AG04449 (cell line): ENCODE measurements around the gene GLDC.
"Not testable (repeated sequence)": the region's sequence is repeated elsewhere in the genome, so short reads cannot be mapped to it uniquely, and the experiment has no call there.

Experiments used
- CTCF ChIA-PET: fragments of 350-600 bp; formaldehyde crosslinking; extraction: SDS; loops from one replicate; lab custom pipeline; 2021; ENCODE audit warnings: antibody characterized with exemption; lab: Yijun Ruan, JAX
- POLR2A ChIA-PET: fragments of 400-600, 350-600 bp; formaldehyde crosslinking; extraction: SDS; loops from one replicate; lab custom pipeline; 2020; ENCODE audit warnings: antibody characterized with exemption, inconsistent platforms; lab: Yijun Ruan, JAX
- DNase-seq: peaks from one replicate; pipeline ENCODE4 v3.0.0-alpha.2; 2010; ENCODE audit warnings: low read depth, low spot score
- H3K4me3 ChIP-seq: 2 replicates; pipeline ENCODE4 v1.5.1; 2011; ENCODE audit warnings: low read depth, mild to moderate bottlenecking, control low read depth, low read length
- TF ChIP-seq, protein P1 (sequence below): IDR thresholded peaks from one replicate; pipeline ENCODE4 v1.5.1; 2011; ENCODE audit warnings: mild to moderate bottlenecking, moderate library complexity, low read length, control low read depth, inconsistent platforms; ENCODE audit not compliant: insufficient read depth; ENCODE audit errors: missing control alignments

GLDC gene

DNA sequence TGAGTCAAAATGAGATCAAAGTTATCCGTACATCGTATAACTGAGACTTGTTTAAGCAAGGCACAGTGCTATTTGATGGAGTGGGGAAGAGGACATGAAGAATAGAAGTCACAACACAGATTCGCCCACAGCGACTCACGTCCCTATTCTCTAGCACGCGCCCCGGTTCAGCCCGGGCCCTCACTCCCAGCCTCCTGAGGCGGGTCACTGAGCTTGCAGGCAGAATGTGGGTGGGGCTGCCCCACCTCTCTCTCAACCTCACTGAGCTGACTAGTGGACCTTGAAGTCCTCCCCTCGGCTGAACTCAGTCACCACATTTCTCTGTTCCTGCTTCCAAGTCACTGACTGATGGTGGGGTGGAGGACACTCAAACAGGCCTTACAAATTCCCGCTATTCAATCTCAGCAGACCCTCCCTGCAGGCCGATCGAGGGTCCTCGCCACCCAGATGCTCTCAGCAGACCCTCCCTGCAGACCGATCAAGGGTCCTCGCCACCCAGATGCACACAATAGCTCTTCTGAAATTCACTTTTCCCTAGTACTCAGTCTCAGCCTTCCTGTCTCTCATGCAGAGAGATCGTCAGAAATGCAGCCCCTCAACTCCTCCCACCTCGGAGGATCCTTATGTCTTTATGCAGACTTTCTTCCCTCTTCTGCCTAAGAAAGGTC is 12.9 kb downstream of the GLDC start:
- ChIA-PET POLR2A (no interaction called here), CTCF (no interaction called here)
- no peak for DNase-seq
- TF ChIP-seq, protein P1, sequence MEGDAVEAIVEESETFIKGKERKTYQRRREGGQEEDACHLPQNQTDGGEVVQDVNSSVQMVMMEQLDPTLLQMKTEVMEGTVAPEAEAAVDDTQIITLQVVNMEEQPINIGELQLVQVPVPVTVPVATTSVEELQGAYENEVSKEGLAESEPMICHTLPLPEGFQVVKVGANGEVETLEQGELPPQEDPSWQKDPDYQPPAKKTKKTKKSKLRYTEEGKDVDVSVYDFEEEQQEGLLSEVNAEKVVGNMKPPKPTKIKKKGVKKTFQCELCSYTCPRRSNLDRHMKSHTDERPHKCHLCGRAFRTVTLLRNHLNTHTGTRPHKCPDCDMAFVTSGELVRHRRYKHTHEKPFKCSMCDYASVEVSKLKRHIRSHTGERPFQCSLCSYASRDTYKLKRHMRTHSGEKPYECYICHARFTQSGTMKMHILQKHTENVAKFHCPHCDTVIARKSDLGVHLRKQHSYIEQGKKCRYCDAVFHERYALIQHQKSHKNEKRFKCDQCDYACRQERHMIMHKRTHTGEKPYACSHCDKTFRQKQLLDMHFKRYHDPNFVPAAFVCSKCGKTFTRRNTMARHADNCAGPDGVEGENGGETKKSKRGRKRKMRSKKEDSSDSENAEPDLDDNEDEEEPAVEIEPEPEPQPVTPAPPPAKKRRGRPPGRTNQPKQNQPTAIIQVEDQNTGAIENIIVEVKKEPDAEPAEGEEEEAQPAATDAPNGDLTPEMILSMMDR = no peak
- no peak overlapping the region for H3K4me3 ChIP-seq

DNA sequence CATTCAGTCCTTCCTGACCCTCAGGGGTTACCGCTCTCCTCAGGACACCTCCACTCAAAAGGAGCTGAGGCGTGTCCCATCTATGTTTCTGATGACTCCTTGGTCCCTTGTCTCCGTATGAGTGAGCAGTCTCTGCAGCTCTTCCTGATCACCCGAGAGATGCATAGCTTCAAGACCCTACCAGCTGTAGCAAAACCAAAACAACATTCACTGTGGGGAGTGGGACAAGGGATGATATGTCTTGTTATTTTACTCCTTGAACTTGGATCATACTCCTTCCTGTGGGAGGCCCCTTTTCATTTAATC is 14.4 kb downstream of the GLDC start:
- CTCF ChIA-PET = no interaction called here
- POLR2A ChIA-PET = no interaction called here
- DNase-seq = no peak
- no peak overlapping the region for H3K4me3 ChIP-seq
- TF ChIP-seq, protein P1 = no peak

DNA sequence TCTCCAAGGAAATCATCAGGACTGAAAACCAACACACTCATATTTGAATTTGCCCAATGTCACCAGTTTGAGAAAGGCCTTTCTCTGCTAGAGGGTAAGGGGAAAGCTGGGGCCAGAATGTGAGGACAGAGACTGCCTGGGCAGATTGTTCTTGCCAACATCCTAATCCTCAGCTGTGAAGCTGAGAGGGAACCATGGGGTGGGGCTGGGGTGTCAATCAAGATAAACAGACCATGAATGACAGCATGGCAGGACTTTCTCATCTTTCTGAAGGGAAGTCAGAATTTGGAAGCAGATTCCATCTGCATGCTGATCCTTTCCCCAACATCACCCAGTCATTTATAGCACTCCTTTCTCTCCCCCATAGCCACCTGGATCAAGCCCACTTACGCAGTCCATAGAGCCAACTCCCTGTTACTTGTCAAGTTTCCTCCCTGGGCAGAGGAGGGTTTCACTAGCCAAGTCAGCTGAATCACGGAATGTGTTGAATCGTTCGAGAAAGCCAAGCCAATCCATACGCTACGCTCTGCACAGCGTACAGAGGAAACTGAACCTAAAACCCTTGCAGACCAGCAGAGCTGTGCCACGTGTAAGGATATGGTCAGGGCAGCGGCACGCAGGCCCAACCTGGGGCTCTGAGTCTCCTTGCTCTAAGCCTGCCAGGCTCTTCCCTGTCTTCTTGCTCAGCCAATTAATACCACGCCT is 14.9 kb downstream of the GLDC start:
- POLR2A ChIA-PET = no interaction called here
- DNase-seq = no peak
- no peak overlapping the region for H3K4me3 ChIP-seq
- CTCF ChIA-PET = no interaction called here
- TF ChIP-seq, protein P1 = no peak

DNA sequence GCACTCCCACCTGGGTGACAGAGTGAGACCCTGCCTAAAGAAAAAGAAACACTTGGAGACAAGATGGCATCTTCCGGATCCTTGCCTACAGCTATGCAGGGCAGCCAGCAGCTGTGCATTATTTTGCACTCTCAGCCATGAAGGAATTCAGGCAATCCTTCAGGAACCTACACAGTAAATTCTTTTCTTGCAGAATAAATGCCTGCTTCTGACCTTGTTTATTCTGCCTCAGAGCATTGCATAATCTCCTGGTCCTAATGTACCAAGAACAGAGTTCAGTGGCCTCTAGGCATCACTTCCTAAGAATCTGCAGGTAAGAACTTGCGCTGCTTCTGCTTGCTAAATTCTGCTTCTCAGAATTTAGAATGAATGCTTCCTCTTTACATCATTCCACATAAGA is 16.8 kb downstream of the GLDC start:
- TF ChIP-seq, protein P1 = no peak
- CTCF ChIA-PET = no interaction called here
- no peak for DNase-seq
- no peak overlapping the region for H3K4me3 ChIP-seq
- POLR2A ChIA-PET = no interaction called here

DNA sequence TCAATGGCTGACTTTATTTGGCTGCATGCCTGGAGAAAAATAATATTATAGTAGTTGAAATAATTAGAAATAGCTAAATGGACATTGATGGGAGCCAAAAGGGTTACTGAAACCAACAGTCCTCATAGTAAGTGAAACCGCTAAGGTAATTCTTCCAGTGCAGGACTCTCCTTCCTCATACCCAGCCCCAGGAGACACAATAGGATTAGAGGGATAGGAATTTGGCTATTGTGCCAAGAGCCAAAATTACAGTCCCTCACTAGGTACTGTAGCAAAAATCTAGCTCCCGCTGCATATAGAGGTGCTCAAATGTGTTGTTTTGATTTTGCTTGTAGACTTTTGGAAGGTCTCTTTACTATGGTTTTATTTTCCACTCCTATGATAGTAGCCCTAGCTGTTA is 20.2 kb downstream of the GLDC start:
- ChIA-PET CTCF (no interaction called here), POLR2A (no interaction called here)
- H3K4me3 ChIP-seq = no peak overlapping the region
- TF ChIP-seq, protein P1 = no peak
- no peak for DNase-seq

DNA sequence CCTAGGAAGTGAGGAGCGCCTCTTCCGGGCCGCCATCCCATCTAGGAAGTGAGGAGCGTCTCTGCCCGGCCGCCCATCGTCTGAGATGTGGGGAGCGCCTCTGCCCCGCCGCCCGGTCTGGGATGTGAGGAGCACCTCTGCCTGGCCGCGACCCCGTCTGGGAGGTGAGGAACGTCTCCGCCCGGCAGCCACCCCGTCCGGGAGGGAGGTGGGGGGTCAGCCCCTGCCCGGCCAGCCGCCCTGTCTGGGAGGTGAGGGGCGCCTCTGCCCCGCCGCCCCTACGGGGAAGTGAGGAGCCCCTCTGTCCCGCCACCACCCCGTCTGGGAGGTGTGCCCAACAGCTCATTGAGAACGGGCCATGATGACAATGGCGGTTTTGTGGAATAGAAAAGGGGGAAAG is 22.7 kb downstream of the GLDC start:
- DNase-seq, POLR2A ChIA-PET, CTCF ChIA-PET: not testable (repeated sequence)

DNA sequence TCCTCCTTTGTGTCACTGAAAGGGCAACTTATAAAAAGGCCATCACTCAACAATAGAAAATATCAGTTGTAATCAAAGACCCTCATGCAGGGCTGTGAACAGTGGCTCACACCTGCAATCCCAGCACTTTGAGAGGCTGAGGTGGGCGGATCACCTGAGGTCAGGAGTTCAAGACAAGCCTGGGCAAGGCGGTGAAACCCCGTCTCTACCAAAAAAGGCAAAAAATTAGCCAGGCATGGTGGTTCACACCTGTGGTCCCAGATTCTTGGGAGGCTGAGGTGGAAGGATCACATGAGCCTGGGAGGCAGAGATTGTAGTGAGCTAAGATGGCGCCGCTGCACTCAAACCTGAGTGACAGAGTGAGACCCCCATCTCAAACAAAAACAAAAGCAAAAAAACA is 24.7 kb downstream of the GLDC start:
- no peak overlapping the region for H3K4me3 ChIP-seq
- DNase-seq = no peak
- POLR2A ChIA-PET = no interaction called here
- CTCF ChIA-PET = no interaction called here
- TF ChIP-seq, protein P1 = no peak

More for the DNA sequence above, 22.7 kb downstream of the GLDC start:
- not testable (repeated sequence) for H3K4me3 ChIP-seq
